Cardiac fibroblast (primary cell): ENCODE data around the gene ITGA11.
A peak's percentile ranks its signal among the peaks of the same experiment; 100 is the strongest.

Experiments
- DNase-seq, 2 donors: peaks; one replicate each; pipeline versions ENCODE4 v3.0.0 to v3.0.0-alpha.2; 2010; ENCODE audit warnings: low read depth in 2 of 2
- H3K4me3 ChIP-seq, 2 donors: replicated peaks in 1 of 2; 1 replicate in 1 of 2; 2 replicates in 1 of 2; pipeline ENCODE4 v1.5.1; 2011; ENCODE audit warnings: low read depth in 2 of 2, low read length in 2 of 2, mild to moderate bottlenecking in 2 of 2, moderate library complexity in 1 of 2
- CTCF ChIP-seq: IDR thresholded peaks from one replicate; pipeline ENCODE4 v1.5.1; 2011; ENCODE audit warnings: low read depth, mild to moderate bottlenecking, low read length, inconsistent platforms

The ITGA11 gene

GRCh38 chr15:68289057-68289456, 142.9 kb downstream of the ITGA11 start:
- no peak for TF ChIP-seq CTCF
- H3K4me3 ChIP-seq: no peak overlapping the region
- no peak for DNase-seq

- H3K4me3 ChIP-seq: no peak overlapping the region
- TF ChIP-seq CTCF: no peak
- no peak for DNase-seq
Measured at GRCh38 chr15:68286256-68286655, 145.7 kb downstream of the ITGA11 start.

- no peak overlapping the region for H3K4me3 ChIP-seq
- no peak for TF ChIP-seq CTCF
- DNase-seq: no peak
Measured at GRCh38 chr15:68285259-68285980, 146.5 kb downstream of the ITGA11 start.

GRCh38 chr15:68284616-68285258, 147.2 kb downstream of the ITGA11 start:
- TF ChIP-seq CTCF: no peak
- no peak overlapping the region for H3K4me3 ChIP-seq
- no peak for DNase-seq

GRCh38 chr15:68283401-68283800, 148.6 kb downstream of the ITGA11 start:
- no peak overlapping the region for H3K4me3 ChIP-seq
- no peak for TF ChIP-seq CTCF

GRCh38 chr15:68281008-68281407, 151.0 kb downstream of the ITGA11 start:
- no peak for DNase-seq
- H3K4me3 ChIP-seq: peak overlapping the region; percentile 8 to 95
- TF ChIP-seq CTCF: no peak

More at GRCh38 chr15:68283401-68283800, 148.6 kb downstream of the ITGA11 start:
- DNase-seq: no peak
